Islet precursor cell (in vitro differentiated cells): ENCODE measurements around the gene PAM16.

ENCODE experiments used
- DNase-seq: peaks from one replicate; pipeline ENCODE4 v3.0.0-alpha.2; 2018

Gene PAM16

GRCh38 chr16:4317532-4318450 is 33.3 kb downstream of the PAM16 start:
- peak; percentile 55 for DNase-seq

DNA sequence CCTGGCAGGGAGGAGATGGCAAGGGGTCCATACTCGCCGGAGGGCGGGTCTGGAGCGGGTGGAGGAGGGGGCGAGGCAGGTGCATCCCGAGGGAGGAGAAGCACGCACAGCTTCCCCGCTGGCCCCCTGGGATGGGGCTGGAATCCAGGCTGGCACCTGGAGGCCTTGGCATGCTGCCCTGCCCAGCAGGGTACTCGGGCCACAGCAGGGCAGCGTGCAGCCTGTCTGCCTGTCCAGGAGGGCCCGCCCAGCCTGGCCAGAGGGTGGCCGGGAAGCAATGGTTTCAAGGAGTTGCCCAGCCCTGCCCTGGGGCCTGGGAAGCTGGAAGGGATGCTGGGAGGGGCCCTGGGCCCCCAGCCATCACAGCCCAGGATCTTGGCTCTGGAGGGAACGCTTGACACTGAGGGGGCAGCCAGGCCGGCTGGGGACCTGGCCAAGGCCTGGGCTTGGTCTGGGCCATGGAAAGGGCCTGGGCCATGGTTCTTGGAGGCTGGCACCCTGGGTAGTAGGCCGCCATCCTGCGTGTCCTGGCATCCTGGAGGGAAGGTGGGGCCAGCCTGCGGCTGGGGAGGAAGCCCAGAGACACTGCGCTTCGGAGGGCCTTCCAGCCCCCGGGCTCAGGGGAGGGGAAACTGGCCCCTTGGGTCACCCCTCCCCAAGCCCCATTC is 34.1 kb downstream of the PAM16 start:
- DNase-seq, result peak; percentile 68

- DNase-seq, result peak; percentile 68
These were observed 34.8 kb downstream of the PAM16 start for GRCh38 chr16:4316108-4316863.

- DNase-seq, result peak; percentile 89
These were observed 35.7 kb downstream of the PAM16 start, which contains the start of gene GLIS2 for GRCh38 chr16:4315186-4316107. Gene GLIS2 (plus strand): TSS chr16:4316067. CDS start chr16:4332281, 16,214 bp downstream.

GRCh38 chr16:4314532-4315185 is 36.5 kb downstream of the PAM16 start:
- DNase-seq, result peak; percentile 59

GRCh38 chr16:4313563-4314531 is 37.3 kb downstream of the PAM16 start:
- DNase-seq, result peak; percentile 86

- DNase-seq, result peak; percentile 93
These were observed 41.3 kb downstream of the PAM16 start for GRCh38 chr16:4309833-4310266.

DNA sequence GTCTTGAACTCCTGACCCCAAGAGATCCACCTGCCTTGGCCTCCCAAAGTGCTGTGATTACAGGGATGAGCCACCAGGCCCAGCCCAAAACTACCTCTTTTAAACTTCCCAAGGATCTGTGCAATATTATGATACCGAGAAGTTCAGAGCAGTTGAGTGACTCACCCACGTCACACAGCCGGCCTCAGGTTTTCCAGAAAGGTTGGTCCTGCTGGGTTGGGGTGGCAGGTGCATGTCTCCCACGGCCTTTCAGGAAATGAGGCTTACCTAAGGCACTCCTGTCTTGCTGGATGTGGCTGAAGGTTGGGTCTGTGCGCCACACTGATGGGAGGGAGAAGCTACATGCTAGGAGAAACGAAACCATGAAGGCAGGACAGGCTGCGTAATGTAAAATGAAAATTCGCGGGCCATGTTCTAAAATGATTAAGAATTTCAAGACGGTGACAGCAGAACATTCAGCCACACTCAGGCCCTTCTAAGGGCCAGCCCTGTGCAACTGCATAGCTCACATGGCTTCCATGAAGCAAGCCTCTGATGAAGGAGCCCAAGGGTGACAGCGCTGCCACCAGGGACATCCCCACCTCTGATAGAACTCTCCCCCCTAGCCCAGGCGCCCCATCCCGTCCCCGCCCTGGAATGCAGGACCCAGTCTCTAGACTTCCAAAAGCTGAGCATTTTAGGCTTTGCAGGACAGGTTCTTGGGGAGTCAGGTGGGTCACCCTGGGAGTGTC is 41.9 kb downstream of the PAM16 start:
- DNase-seq, result no peak

DNA sequence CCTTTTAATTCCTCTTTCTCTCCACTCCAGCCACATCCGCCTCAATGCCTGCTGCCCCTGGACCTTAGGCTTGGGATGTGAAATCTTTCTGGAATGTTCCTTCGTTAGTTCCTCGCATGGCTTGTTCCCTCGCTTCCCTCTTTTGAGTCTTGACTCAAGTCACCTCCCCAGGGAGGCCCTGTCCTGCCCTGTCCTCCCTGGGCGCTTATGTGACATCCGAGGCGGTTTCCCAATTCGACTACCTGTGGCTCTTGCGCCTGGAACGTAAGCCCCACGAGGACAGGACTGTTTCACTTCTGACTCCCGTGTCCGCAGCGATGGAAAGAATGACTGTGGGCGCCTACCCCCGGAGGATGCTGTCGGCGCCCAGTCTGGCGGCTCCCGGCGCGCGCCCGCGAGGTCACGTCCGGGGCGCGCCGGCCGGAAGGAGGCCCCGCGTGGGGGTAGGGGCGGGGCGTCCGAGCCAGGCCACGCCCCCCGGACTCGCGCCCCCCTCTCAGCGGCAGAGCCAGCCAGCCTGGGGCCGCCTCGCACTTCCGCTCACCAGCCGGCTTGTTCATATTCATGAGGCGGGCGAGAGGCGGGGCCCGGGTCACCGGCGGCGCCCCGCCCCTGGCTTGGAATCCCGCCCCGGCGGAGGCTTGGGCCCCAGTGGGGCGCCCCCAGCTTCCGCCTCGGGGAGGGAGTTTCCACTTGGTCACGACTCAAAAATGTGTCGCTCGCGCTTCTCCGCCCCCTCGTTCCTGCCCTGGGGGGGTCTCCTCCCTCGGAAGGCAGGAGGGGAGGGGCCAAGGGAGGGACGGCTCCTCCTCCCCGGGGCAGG is 43.7 kb downstream of the PAM16 start:
- DNase-seq, result peak; percentile 98

GRCh38 chr16:4306470-4307214 is 44.5 kb downstream of the PAM16 start:
- peak; percentile 75 for DNase-seq

DNA sequence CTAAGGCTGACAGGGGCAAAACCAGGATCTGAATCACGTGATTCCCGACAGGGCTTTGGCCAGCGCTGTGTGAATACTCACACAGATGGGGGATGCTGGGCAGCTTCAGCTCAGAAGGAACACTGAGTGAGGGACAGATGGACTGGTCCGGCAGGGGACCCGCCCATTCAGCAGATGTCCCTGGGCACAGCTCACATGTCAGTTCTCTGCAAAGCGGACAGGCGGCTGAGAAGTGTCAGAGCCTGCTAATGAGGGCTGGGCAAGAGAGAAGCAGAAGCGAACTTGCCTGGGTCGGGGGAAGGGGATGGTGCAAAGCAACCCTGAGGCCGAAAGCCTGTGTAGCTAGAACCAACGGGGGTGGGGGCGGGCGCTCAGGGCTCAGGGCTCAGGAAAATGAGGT is 47.1 kb downstream of the PAM16 start:
- peak; percentile 84 for DNase-seq

DNA sequence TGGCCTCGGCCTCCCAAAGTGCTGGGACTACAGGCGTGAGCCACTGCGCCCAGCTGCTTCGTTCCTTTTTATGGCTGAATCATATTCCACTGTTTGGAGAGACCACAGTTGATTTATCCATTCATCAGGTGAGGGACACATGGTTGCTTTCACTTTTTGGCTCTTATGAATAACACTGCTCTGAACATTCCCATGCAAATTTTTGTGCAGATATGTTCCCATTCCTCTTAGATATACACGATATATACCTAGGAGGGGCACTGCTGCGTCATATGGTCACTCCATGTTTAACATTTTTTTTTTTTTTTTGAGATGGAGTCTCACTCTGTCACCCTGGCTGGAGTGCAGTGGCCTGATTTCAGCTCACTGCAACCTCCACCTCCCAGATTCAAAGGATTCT is 49.2 kb downstream of the PAM16 start:
- DNase-seq, result no peak

GRCh38 chr16:4301177-4301576 is 49.9 kb downstream of the PAM16 start:
- no peak for DNase-seq

- DNase-seq, result peak; percentile 99
These were observed 52.2 kb downstream of the PAM16 start for GRCh38 chr16:4298761-4299522.

GRCh38 chr16:4297480-4297879 is 53.6 kb downstream of the PAM16 start:
- no peak for DNase-seq

DNA sequence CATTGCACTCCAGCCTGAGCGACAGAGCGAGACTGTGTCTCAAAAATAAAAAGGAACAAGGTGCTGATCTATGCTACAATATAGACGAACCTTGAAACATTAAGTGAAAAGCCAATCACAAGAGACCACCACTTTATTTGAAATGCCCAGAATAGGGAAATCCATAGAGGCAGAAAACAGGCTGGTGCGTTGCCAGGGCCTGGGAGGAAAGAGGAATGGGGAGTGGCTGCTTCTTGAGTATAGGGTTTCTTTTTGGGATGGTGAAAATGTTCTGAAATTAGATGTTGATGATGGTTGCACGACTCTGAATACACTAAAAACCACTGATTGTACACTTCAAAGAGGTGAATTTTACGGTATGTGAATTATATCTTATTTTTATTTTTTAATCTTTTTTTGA is 55.5 kb downstream of the PAM16 start:
- no peak for DNase-seq

- DNase-seq, result peak; percentile 96
These were observed 57.2 kb downstream of the PAM16 start for GRCh38 chr16:4293822-4294457.
